Dedifferentiated amniotic fluid mesenchymal stem cell (primary cell): ENCODE data around the gene PNPO.

Experiments
- DNase-seq: peaks from one replicate; pipeline ENCODE4 v3.0.0-alpha.2; 2016; ENCODE audit errors: extremely low spot score

PNPO gene

GRCh38 chr17:47941246-47942095, at the start of gene PNPO:
Gene PNPO (plus strand): TSS chr17:47941571. CDS start chr17:47941676, 105 bp downstream.
- DNase-seq = peak; percentile 99

DNA sequence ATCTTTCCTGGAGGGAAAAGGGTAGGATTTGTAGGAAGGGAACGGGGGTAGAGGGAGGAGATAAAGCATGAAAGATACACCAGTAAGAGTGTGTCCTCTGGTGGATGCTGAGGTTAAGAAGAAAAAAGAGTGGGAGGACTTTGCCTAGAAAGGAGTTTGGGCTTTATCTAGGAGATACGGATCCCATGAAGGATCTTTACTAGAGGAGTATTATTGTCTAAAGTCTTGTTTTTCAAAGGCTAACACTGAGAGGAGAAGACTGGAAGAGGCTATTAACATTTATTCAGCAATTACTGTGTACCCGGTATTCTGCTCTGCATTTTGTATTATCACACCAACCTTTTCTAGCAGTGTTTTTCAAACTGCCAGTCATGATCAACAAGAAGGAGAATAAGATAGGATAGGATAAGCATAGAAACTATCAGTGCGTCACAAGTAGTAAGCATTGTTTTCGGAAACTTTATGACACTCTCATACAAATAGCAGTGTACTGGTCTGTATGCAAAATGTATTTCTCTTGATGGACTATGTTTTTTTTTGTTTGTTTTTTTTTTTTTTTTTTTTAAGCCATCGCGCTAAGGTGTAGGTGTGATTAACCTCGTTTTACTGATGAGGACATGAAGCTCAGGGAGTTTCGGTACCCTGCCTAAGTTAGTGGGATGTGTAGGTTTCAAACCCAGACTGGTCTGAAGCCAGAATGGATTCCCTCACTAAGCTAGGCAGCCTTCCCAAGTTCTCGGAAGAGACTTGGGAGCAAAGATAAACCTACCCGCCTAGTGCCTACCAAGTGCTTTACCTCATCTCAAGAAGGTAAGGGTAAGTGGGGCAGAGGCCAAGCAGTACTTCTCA, 46.6 kb upstream of the PNPO start:
- DNase-seq = no peak

DNA sequence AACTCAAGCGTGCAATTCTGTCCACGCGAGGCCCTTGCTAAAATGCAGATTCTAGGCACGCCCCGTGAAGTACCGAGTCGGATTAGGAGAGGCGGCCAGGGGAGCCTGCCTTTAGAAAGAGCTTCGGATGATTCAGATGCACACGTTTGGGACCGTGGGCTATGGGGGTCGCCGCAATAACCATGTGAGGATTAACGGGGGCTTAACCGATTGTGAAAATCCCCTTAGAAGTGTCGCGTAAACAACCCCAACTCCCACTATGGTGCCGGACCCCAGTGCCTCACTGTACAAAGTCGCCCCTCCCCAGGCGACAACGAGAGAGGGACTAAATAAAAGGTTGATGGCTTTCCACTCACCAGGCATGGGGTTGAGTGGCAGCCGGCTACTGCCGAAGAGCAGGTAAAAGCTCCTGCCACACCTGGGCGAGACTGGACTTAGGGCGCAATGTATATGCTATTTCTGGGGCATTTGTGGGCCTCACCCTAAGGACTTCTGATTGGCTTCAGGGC, 46.0 kb upstream of the PNPO start:
- DNase-seq = peak; percentile 30

- DNase-seq = peak; percentile 100
Observed at GRCh38 chr17:47895856-47896671, 45.3 kb upstream of the PNPO start, which contains the start of gene SP2. Gene SP2 (plus strand): TSS chr17:47896236. CDS start chr17:47896287, 51 bp downstream.

- no peak for DNase-seq
Observed at GRCh38 chr17:47896672-47897490, 44.5 kb upstream of the PNPO start.

DNA sequence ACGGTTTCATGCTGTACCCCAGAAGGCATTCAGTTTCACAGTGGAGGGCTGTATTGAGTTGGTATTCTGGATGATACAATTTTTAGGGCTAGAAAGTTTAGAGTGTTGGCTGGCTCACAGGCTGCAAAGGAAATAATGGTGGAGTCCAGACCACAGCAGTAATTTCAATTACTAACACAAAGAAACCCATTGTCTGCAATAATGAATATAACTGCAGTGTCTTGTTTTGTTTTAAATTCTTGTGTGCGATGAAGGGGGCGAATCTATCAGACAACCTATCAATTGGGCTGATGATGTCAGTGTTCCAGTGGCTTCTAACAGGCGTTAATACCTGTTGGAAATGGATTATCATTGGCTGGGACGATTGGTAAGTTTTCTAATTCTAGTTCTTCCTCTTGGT, 43.8 kb upstream of the PNPO start:
- DNase-seq = no peak

GRCh38 chr17:47898241-47898640, 43.1 kb upstream of the PNPO start:
- no peak for DNase-seq

DNA sequence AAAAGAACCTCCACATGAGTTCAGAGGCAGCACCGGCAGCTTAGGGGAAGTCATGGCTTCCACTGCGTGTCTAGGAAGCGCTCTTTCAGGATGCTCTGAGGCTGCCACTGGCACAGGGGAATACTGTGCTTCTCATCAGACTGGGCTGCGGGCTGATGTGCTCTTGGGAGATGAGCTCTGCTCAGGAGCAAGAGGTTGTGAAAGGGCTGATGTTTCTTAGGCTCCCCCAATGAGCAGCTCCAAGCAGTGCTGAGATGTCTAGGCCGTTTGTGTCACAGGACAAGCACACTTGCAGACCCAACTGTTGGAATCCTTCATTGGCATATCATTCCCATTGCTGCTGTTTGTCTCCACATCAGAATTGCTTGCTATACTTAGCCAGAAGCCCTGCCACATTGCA, 41.7 kb upstream of the PNPO start:
- DNase-seq = no peak

GRCh38 chr17:47901423-47901822, 39.9 kb upstream of the PNPO start:
- DNase-seq = no peak

- DNase-seq = no peak
Observed at GRCh38 chr17:47902039-47902744, 39.2 kb upstream of the PNPO start.

DNA sequence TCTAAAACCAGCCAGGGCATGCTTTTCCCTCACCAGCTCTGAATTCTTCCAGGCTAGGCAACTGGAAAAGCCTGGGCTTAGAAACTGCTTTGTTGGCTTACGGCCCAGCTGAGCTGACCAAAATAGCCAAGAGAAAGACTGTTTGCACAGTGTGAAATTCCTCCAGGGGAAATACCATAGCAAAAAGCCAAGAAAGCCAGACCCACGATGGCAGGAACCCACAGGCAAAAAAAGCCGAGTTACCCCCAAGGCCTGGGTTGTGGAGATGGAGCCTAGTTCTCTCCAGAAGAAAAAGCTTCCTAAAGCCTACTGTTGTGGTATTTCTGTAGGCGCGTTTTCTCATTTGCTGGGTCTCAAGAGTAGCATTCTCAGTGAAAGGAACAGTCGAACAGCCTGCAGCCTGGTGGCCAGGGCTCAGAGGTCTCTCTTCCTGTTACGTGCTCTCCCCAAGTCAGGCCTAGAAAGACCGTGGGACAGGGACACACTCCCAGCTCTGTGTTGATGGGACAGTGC, 36.1 kb upstream of the PNPO start:
- DNase-seq = peak; percentile 83

DNA sequence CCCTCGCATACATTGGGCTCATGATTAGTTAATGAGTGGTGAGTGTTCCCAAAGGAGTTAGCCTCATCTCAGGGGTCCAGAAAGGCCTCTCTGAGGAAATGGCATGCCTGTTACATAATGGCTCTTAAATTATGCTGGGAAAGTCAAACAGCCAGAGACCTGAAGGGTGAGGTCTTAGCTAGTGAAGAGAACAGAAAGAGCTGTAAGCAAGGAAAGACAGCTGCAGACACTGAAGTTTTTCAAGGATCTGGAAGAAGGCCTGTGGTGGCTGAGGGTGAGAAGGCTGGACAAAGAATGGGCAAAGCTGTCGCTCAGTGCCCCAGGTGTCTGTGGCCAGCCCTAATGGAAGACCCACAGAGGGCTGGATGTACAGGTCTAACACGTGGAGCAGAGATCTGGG, 34.9 kb upstream of the PNPO start:
- no peak for DNase-seq

DNA sequence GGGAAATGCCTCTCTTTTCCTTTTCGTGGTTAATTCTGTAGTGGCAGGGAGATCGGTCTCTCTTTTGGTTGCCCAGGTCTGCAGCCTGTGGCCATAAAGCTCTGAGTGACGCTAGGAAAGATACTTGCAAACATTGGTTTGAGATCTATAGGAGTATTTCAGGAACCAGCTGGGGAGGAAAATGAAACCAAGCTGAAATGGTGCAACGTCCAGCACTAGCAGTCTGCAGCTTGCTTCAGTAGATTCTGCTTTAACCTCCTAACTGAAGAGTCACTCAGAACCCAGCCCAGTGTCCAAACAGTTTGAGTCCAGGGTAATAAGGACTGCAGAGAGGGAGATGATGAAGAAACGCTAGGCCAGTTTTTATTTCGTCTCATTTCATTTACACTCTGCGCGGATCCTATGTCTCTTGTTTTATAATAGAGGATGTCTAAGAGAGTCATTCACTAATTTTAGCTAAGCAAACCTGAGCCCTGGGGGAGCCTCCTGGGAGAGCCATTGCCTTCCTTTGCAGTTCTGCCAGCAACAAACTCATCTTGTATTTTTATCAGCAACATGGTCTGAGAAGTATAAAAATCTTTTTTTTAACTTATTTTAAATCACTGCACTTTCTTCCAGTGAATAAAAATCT, 33.3 kb upstream of the PNPO start:
- no peak for DNase-seq

DNA sequence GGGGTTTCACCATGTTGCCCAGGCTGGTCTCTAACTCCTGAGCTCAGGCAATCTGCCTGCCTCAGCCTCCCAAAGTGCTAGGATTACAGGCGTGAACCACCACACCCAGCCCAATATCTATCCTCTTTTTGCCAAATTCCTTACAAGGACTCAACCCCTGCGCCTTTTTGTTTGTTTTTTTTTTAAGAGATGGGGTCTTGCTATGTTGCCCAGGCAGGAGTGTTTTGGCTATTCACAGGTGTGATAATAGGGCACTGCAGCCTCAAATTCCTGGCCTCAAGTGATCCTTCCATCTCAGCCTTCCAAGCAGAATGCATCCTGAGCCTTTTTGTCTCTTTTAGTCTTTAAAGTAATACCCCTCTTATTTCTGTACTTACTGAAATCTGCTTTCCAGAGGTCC, 28.3 kb upstream of the PNPO start:
- no peak for DNase-seq

GRCh38 chr17:47914306-47914948, 26.9 kb upstream of the PNPO start:
- no peak for DNase-seq

- no peak for DNase-seq
Observed at GRCh38 chr17:47915776-47916398, 25.5 kb upstream of the PNPO start.

- DNase-seq = no peak
Observed at GRCh38 chr17:47916489-47917208, 24.7 kb upstream of the PNPO start.

DNA sequence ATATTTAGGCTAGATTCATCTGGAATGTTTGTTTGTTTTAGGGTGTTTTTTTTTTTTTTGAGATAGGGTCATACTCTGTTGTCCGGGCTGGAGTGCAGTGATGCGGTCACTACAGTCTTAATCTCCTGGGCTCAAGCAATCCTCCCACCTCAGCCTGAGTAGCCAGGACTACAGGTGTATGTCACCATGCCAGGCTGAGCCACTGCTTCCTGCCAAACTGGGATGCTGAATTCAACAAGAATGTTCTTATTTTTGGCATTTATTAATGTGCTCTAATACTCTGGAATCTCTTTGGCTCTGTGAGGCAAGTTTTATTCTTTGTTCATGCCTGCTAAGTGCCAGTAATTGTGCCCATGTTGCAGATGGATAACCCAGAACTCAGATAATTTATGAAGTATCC, 23.8 kb upstream of the PNPO start:
- DNase-seq = no peak
